ENCODE measurements around the gene FRYL. TPM values are rescaled to one million over a fixed set of nuclear protein-coding genes. Genes with fewer than 3 reads are reported as not detected.

Gene FRYL
- total and polyA plus RNA-seq, 2 of the 8 experiments (the other 6 are each of a cell fraction or from before 2014, with no cell fraction given), result 8.0 to 36.5 TPM

GRCh38 chr4:48791313-48791712 is 11.2 kb upstream of the FRYL start:
- POLR2A ChIA-PET (ENCODE audit: partially characterized antibody), result interaction anchor here (1.8 kb wide), 1 partner anchor 12 kb away, joined by 5 read pairs; the partner anchor contains the start of gene FRYL
- H3K36me3 ChIP-seq (ENCODE audit: control insufficient read depth in 2 of 4, insufficient read depth in 4 of 4, low read length in 3 of 4), result no peaks in the 10 kb centered on the region
- no peak overlapping the region for H3K56ac ChIP-seq (replicated peaks; ENCODE audit: insufficient read length, low read depth, low read length)
- no peak overlapping the region for H4K91ac ChIP-seq (replicated peaks; ENCODE audit: insufficient read length, low read length)
- H3K9ac ChIP-seq (replicated peaks in 1 of 4; ENCODE audit: extremely low read depth in 1 of 4, low read depth in 3 of 4, low read length in 3 of 4), result no peak overlapping the region
- H3K4me1 ChIP-seq (replicated peaks in 1 of 4; ENCODE audit: control insufficient read depth in 3 of 4, insufficient read depth in 4 of 4, low read length in 3 of 4), result peaks cover 0 to 3% (median 0%) of the 10 kb centered on the region in 4 experiments; a peak in 1 of 7 replicates
- H2BK120ac ChIP-seq (replicated peaks; ENCODE audit: low read depth, low read length), result no peak overlapping the region
- no peak overlapping the region for H3K27ac ChIP-seq (ENCODE audit: low read depth, low read length)
- H2BK12ac ChIP-seq (ENCODE audit: low read depth, low read length), result no peak overlapping the region
- no peak overlapping the region for H2AFZ ChIP-seq (ENCODE audit: low read length)
- no peaks in the 10 kb centered on the region for H3K23me2 ChIP-seq (ENCODE audit: low read depth, low read length)
- no peak overlapping the region for H4K5ac ChIP-seq (ENCODE audit: insufficient read length, low read depth, low read length)
- no peak overlapping the region for H4K8ac ChIP-seq (ENCODE audit: extremely low read depth, insufficient read depth, low read length)
- H2BK15ac ChIP-seq (ENCODE audit: low read length), result no peak overlapping the region
- H2BK20ac ChIP-seq (ENCODE audit: low read length), result no peak overlapping the region
- H3K23ac ChIP-seq (ENCODE audit: insufficient read length), result no peak overlapping the region
- H3K4me2 ChIP-seq (ENCODE audit: insufficient read depth in 1 of 2, low read depth in 2 of 2, low read length in 2 of 2), result no peak overlapping the region
- no peaks in the 10 kb centered on the region for H3K27me3 ChIP-seq (replicated peaks in 1 of 4; ENCODE audit: control insufficient read depth in 3 of 4, extremely low read depth in 1 of 4, insufficient read depth in 3 of 4, low read length in 3 of 4)
- no peaks in the 10 kb centered on the region for H3K79me1 ChIP-seq (ENCODE audit: low read depth, low read length)
- FAIRE-seq, result no peak
- H4K20me1 ChIP-seq (replicated peaks in 1 of 2; ENCODE audit: control insufficient read depth in 1 of 2, insufficient read depth in 2 of 2, low read length in 2 of 2), result no peaks in the 10 kb centered on the region
- no peaks in the 10 kb centered on the region for H3K79me2 ChIP-seq (ENCODE audit: control insufficient read depth in 1 of 2, insufficient read depth in 2 of 2, low read length in 2 of 2)
- H3K18ac ChIP-seq (ENCODE audit: extremely low read depth, low read length), result no peak overlapping the region
- no peak overlapping the region for H3K14ac ChIP-seq (ENCODE audit: insufficient read length)
- no peak for DNase-seq (ENCODE audit: low read depth in 1 of 2, low spot score in 2 of 2)
- no peak overlapping the region for H2AK5ac ChIP-seq (ENCODE audit: low read depth, low read length)
- H3K4me3 ChIP-seq (ENCODE audit: extremely low read depth in 1 of 4, insufficient read depth in 2 of 4, low read depth in 3 of 4, low read length in 4 of 4), result no peak overlapping the region
- no peaks in the 10 kb centered on the region for H3K9me3 ChIP-seq (ENCODE audit: insufficient read depth in 2 of 2, low read depth in 1 of 2, low read length in 1 of 2)
- H3K4ac ChIP-seq (replicated peaks; ENCODE audit: insufficient read length, low read depth, low read length), result no peak overlapping the region
- no peak overlapping the region for H2BK5ac ChIP-seq (ENCODE audit: low read depth, low read length)
- CTCF ChIA-PET (ENCODE audit: partially characterized antibody), result interaction anchor here (0.6 to 1.3 kb wide), 4 partner anchors 54 to 478 kb away, joined by 3 to 5 read pairs (median 3); no protein-coding TSS in a partner anchor
- TF ChIP-seq BCL11A (IDR thresholded peaks at IDR 0.05; ENCODE audit: low read depth in 2 of 2, low read length in 2 of 2) (no peak), KDM5A (IDR thresholded peaks at IDR 0.05; ENCODE audit: low read length) (no peak), TEAD4 (IDR thresholded peaks at IDR 0.05; ENCODE audit: low read depth, low read length) (no peak), NANOG (IDR thresholded peaks at IDR 0.05; ENCODE audit: insufficient read depth, low read depth, low read length, poor library complexity, severe bottlenecking) (no peak), POLR2A (IDR thresholded peaks at IDR 0.05; ENCODE audit: control extremely low read depth in 1 of 2, low read depth in 2 of 2, low read length in 2 of 2) (no peak), CBX5 (IDR thresholded peaks at IDR 0.05; ENCODE audit: low read depth, low read length) (no peak), ATF2 (IDR thresholded peaks at IDR 0.05; ENCODE audit: low read length) (no peak), POU5F1 (IDR thresholded peaks at IDR 0.05; ENCODE audit: low read depth, low read length) (no peak), JUND (IDR thresholded peaks at IDR 0.05; ENCODE audit: low read length) (no peak), TCF12 (IDR thresholded peaks at IDR 0.05; ENCODE audit: low read depth, low read length) (no peak), ZNF274 (IDR thresholded peaks at IDR 0.05; ENCODE audit: borderline replicate concordance, extremely low read depth, low read length) (no peak), EZH2 (IDR thresholded peaks at IDR 0.05; ENCODE audit: low read depth, low read length, severe bottlenecking) (no peak), ATF3 (IDR thresholded peaks at IDR 0.05; ENCODE audit: insufficient read depth, low read depth, low read length) (no peak)

Measured in H1 (cell line).